GM19397 (cell line): ENCODE data around the gene EFNA5.

Experiments used
- ATAC-seq: cut with Tn5 transposase; IDR thresholded peaks from one replicate; pipeline ENCODE4 v1.9.1; 2021; ENCODE audit warnings: mild to moderate bottlenecking, moderate library complexity; ENCODE audit not compliant: unreplicated experiment

The EFNA5 gene

GRCh38 chr5:107529618-107530017 lies 141.1 kb downstream of the EFNA5 start:
- no peak for ATAC-seq

- no peak for ATAC-seq
Measured at GRCh38 chr5:107526270-107526937, 144.3 kb downstream of the EFNA5 start.

GRCh38 chr5:107524111-107524510 lies 146.6 kb downstream of the EFNA5 start:
- ATAC-seq, result no peak

- ATAC-seq, result no peak
Measured at GRCh38 chr5:107523029-107523680, 147.6 kb downstream of the EFNA5 start.

GRCh38 chr5:107522456-107522855 lies 148.3 kb downstream of the EFNA5 start:
- ATAC-seq, result no peak

- ATAC-seq, result no peak
Measured at GRCh38 chr5:107519900-107520354, 150.8 kb downstream of the EFNA5 start.

- no peak for ATAC-seq
Measured at GRCh38 chr5:107518616-107519015, 152.1 kb downstream of the EFNA5 start.

GRCh38 chr5:107518190-107518589 lies 152.5 kb downstream of the EFNA5 start:
- no peak for ATAC-seq

- no peak for ATAC-seq
Measured at GRCh38 chr5:107517185-107518033, 153.3 kb downstream of the EFNA5 start.

GRCh38 chr5:107516452-107517184 lies 154.1 kb downstream of the EFNA5 start:
- ATAC-seq, result no peak

GRCh38 chr5:107515521-107516080 lies 155.1 kb downstream of the EFNA5 start:
- no peak for ATAC-seq

GRCh38 chr5:107514305-107514704 lies 156.4 kb downstream of the EFNA5 start:
- no peak for ATAC-seq

- no peak for ATAC-seq
Measured at GRCh38 chr5:107513337-107514085, 157.2 kb downstream of the EFNA5 start.

GRCh38 chr5:107512029-107512428 lies 158.7 kb downstream of the EFNA5 start:
- ATAC-seq, result no peak

GRCh38 chr5:107510125-107510524 lies 160.6 kb downstream of the EFNA5 start:
- no peak for ATAC-seq

GRCh38 chr5:107508097-107508496 lies 162.6 kb downstream of the EFNA5 start:
- no peak for ATAC-seq

GRCh38 chr5:107505763-107506534 lies 164.8 kb downstream of the EFNA5 start:
- no peak for ATAC-seq

GRCh38 chr5:107504424-107504823 lies 166.3 kb downstream of the EFNA5 start:
- no peak for ATAC-seq

- ATAC-seq, result no peak
Measured at GRCh38 chr5:107502676-107503060, 168.1 kb downstream of the EFNA5 start.
